GM19193 (cell line): Measurements from ENCODE around the gene PRSS36.
A peak's percentile ranks its signal among the peaks of the same experiment; 100 is the strongest.

Source experiments
- POLR2A ChIP-seq: IDR thresholded peaks from 4 replicates; pipeline ENCODE4 v1.6.1; 2011; ENCODE audit not compliant: insufficient read depth, insufficient read length; ENCODE audit errors: extremely low read depth

Gene PRSS36

DNA sequence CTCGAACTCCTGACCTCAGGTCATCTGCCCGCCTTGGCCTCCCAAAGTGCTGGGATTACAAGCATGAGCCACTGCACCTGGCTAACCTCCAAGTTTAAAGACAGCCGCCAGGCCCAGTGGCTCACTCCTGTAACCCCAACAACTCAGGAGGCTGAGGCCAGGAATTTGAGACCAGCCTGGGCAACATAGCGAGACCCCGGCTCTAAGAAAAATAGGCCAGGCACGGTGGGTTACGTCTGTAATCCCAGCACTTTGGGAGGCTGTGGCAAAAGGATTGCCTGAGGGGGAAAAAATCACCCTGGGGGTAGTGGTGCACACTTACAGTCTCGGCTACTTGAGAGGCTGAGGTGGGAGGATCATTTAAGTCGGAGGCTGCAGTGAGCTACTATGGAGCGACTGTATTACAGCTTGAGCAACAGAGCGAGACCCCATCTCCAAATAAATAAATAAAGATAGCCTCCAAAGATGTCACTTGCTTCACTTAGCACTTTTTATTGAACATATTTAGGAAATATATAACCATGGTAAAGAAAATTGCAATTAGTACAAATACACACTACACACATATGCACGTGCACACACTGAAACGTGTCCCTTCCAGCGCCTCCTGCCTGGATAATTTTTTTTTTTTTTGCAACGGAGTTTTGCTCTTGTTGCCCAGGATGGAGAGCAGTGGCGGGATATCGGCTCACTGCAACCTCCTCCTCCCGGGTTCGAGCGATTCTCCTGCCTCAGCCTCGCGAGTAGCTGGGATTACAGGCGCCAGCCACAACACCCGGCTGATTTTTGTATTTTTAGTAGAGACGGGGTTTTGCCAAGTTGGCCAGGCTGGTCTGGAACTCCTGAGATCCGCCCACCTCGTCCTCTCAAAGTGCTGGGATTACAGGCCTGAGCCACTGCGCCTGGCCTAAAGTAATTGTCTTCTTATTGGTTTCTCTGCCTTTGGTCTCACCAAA is 43.1 kb downstream of the PRSS36 start:
- TF ChIP-seq POLR2A, result no peak

DNA sequence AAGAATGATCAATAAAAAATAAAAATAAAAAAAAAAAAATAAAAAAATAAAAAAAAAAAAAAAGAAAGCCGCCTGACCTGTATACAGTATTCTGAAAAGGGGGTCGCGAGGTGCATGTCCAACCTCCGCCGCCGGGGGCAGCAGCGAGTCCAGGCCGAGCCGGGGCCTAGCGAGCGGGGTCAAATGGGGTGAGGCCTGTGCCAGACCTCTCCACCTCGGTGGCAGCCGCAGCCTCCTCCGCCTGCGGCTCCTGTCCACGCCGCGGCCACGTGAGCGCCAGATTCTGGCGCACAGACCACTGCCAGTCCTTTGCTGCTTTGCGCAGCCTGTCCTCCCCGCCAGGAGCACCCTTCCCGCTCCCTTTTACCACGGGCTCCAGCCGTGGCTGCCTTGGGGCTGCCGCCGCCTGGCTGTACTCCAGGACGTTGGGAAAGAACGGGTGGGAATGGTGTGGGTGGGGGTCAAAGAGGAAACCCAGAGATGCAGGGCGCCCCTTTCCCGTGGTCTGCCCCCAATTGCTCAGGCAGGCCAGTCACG is 44.1 kb downstream of the PRSS36 start:
- peak; percentile 32 for TF ChIP-seq POLR2A

GRCh38 chr16:31099860-31100638 is 49.8 kb downstream of the PRSS36 start:
- TF ChIP-seq POLR2A, result no peak

DNA sequence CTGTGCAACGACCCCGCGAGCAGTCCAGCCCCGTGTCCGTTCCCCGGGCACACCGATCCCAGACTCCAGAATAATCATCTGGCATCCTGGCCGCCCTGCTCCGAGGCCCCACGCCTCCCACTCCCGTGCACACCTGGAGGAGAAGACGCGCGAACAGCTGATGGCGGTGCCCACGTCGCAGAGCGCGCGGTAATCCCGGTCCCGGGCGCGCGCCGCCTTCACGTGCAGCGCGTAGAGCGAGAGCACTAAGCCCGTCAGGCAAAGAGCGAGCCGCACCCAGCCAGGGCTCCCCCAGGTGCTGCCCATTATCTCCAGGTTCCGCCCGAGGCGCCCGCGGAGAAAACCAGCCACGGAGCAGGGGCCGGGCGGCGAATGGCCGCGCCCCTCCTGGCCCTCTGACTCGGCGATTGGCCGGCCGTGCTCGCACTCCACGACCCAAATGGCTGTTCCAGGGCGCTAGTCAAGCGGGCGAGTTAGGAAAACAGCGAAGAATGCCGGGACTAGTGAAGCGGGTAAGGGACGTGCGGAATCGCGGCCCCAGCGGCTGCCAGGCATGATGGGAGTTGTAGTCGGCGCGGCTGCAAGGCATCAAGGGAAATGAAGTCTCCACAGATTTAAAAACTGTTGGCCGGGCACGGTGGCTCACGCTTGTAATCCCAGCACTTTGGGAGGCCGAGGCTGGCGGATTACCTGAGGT is 55.3 kb downstream of the PRSS36 start, which contains the start of gene VKORC1:
TSS of gene VKORC1 (minus strand) at position 374 of the 697 bp plus-strand sequence. CDS start at position 306, 68 bp downstream.
- TF ChIP-seq POLR2A, result peak; percentile 68

DNA sequence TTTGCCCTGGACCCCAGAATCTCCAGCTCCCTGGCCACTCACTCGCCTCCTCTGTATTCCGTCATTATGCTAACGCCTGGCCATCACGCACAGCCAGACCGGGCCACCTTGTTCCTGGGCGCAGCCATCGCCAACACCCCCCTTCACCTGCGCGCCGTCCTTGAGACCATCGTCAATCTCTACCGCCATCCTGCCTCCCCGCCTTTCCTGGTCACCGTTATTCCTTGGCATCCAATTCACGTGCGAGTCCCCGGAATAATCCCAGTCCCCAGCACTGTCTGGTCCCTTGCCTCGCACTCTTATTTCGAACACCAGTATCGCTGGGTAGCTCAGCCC is 55.8 kb downstream of the PRSS36 start:
- TF ChIP-seq POLR2A, result no peak

- no peak for TF ChIP-seq POLR2A
Observed at GRCh38 chr16:31093132-31093703, 56.6 kb downstream of the PRSS36 start.

DNA sequence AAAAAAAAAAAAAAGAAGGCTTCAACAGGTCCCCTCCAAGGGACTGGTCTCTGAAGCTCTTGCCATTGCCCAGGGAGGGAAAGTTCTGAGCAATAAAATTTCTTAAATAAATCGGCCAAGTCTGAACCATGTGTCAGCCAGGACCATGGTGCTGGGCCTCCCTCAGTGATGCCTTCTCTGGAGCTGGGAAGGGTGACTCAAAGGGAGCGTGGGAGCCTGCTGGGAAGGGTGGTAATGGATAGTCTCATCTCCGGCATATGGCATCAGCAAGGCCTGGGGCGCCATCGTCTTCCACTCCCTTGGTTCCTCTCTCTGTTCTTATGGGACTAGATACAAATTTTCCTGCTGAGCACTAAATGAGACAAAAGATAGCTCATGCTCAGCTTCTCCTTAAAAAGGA is 57.5 kb downstream of the PRSS36 start:
- TF ChIP-seq POLR2A, result no peak

DNA sequence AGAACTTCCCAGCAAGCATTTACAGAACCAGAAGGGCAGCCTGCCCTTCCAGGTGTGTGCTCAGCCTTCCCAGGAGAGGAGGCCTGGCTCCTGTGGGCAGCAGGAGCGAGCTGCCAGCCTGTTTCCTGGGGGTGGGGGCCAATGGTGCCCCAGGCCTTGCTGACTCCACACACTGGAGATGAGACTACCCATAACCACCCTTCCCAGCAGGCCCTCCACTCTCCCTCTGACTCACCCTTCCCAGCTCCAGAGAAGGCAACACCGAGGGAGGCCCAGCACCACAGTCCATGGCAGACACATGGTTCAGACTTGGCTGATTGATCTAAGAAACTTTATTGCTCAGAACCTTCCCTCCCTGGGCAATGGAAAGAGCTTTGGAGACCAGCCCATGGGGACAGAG is 59.3 kb downstream of the PRSS36 start:
- no peak for TF ChIP-seq POLR2A

GRCh38 chr16:31089199-31089598 is 60.7 kb downstream of the PRSS36 start:
- no peak for TF ChIP-seq POLR2A
